ENCODE results near the gene PARD6G.

GRCh38 chr18:80176334-80177073, 70.8 kb downstream of the PARD6G start:
- TF ChIP-seq EZH2 (IDR thresholded peaks at IDR 0.05; ENCODE audit: borderline replicate concordance): no peak
- no peak for TF ChIP-seq EZH2phosphoT487 (IDR thresholded peaks at IDR 0.05; ENCODE audit: low read depth, severe bottlenecking, unreplicated experiment)
- TF ChIP-seq, protein P1, sequence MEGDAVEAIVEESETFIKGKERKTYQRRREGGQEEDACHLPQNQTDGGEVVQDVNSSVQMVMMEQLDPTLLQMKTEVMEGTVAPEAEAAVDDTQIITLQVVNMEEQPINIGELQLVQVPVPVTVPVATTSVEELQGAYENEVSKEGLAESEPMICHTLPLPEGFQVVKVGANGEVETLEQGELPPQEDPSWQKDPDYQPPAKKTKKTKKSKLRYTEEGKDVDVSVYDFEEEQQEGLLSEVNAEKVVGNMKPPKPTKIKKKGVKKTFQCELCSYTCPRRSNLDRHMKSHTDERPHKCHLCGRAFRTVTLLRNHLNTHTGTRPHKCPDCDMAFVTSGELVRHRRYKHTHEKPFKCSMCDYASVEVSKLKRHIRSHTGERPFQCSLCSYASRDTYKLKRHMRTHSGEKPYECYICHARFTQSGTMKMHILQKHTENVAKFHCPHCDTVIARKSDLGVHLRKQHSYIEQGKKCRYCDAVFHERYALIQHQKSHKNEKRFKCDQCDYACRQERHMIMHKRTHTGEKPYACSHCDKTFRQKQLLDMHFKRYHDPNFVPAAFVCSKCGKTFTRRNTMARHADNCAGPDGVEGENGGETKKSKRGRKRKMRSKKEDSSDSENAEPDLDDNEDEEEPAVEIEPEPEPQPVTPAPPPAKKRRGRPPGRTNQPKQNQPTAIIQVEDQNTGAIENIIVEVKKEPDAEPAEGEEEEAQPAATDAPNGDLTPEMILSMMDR (IDR thresholded peaks at IDR 0.05; ENCODE audit: poor library complexity): no peak
